Keratinocyte (primary cell): ENCODE measurements around the gene PKD1. TPM values are rescaled to one million over a fixed set of nuclear protein-coding genes. Genes with fewer than 3 reads are reported as not detected.
"Not testable (repeated sequence)": the region's sequence is repeated elsewhere in the genome, so short reads cannot be mapped to it uniquely, and the experiment has no call there.

Experiments used
- DNase-seq: peaks from one replicate; pipeline ENCODE4 v3.0.0-alpha.2; 2011; ENCODE audit warnings: low read depth, missing footprints, low spot score
- FAIRE-seq: peaks from 2 replicates; lab custom pipeline; 2011; peaks lifted over from hg19 to GRCh38; lab: Jason Lieb, UNC
- H2AFZ ChIP-seq: 2 replicates; pipeline ENCODE4 v1.6.0; 2012; ENCODE audit warnings: low read length, control low read depth, inconsistent platforms; ENCODE audit not compliant: control insufficient read depth
- H3K27ac ChIP-seq: 2 replicates; pipeline ENCODE4 v1.5.1; 2011; ENCODE audit warnings: low read length; ENCODE audit not compliant: control insufficient read depth, insufficient read depth
- H3K27me3 ChIP-seq: 3 replicates; pipeline ENCODE4 v1.6.0; 2011; ENCODE audit warnings: low read length; ENCODE audit not compliant: control insufficient read depth, insufficient read depth; ENCODE audit errors: extremely low read depth
- H3K36me3 ChIP-seq, 2 experiments: 2 replicates in 1 of 2; 3 replicates in 1 of 2; pipeline ENCODE4 v1.5.1; 2011; ENCODE audit warnings: low read length in 2 of 2, mild to moderate bottlenecking in 1 of 2; ENCODE audit not compliant: control insufficient read depth in 2 of 2, insufficient read depth in 2 of 2; ENCODE audit errors: extremely low read depth in 1 of 2
- H3K4me1 ChIP-seq: 3 replicates; pipeline ENCODE4 v1.5.1; 2011; ENCODE audit warnings: low read length; ENCODE audit not compliant: control insufficient read depth, insufficient read depth; ENCODE audit errors: extremely low read depth
- H3K4me2 ChIP-seq: 3 replicates; pipeline ENCODE4 v1.6.0; 2011; ENCODE audit warnings: low read depth, low read length; ENCODE audit not compliant: control insufficient read depth, insufficient read depth; ENCODE audit errors: extremely low read depth
- H3K4me3 ChIP-seq, 3 experiments: fragments of 200-600 bp in 1 of 3; sonication (generic) in 1 of 3; 2 replicates in 2 of 3; 3 replicates in 1 of 3; pipeline ENCODE4 v1.5.1; 2011 to 2016; ENCODE audit warnings: low read length in 3 of 3, mild to moderate bottlenecking in 3 of 3, control low read depth in 2 of 3, inconsistent platforms in 1 of 3, low read depth in 1 of 3, mixed read lengths in 1 of 3, mixed run types in 1 of 3, moderate library complexity in 1 of 3; ENCODE audit not compliant: control insufficient read depth in 2 of 3, insufficient read depth in 2 of 3; ENCODE audit errors: extremely low read depth in 1 of 3
- H3K79me2 ChIP-seq: 2 replicates; pipeline ENCODE4 v1.6.0; 2012; ENCODE audit warnings: low read length; ENCODE audit not compliant: control insufficient read depth, insufficient read depth
- H3K9ac ChIP-seq: 3 replicates; pipeline ENCODE4 v1.6.0; 2011; ENCODE audit warnings: low read length; ENCODE audit not compliant: control insufficient read depth, insufficient read depth; ENCODE audit errors: extremely low read depth
- H3K9me1 ChIP-seq: 3 replicates; pipeline ENCODE4 v1.6.0; 2011; ENCODE audit warnings: low read length; ENCODE audit not compliant: control insufficient read depth, insufficient read depth; ENCODE audit errors: extremely low read depth
- H3K9me3 ChIP-seq: 2 replicates; pipeline ENCODE4 v1.5.1; 2012; ENCODE audit warnings: low read depth, low read length; ENCODE audit not compliant: control insufficient read depth
- H4K20me1 ChIP-seq: 3 replicates; pipeline ENCODE4 v1.6.0; 2011; ENCODE audit warnings: low read length; ENCODE audit not compliant: control insufficient read depth, insufficient read depth; ENCODE audit errors: extremely low read depth
- dilution Hi-C: fragments of 300-500 bp; cut with MboI; formaldehyde crosslinking; loops from one replicate; pipeline ENCODE4 v1.7.0; 2020; ENCODE audit warnings: low sequenced_read_pairs; ENCODE audit not compliant: extremely low pct_ligation_motif_present
- polyA plus RNA-seq, 5 experiments: library from polyadenylated mRNA; depleted of rRNA in 3 of 5; stranded (reverse) in 3 of 5; stranded (forward) in 1 of 5; unstranded in 1 of 5; fragments of >200 nt; gene quantifications; 1 replicate in 1 of 5; 2 replicates in 3 of 5; 3 replicates in 1 of 5; pipeline versions ENCODE4 v1.2.1 to v1.2.3, GENCODE V29; 2011 to 2012; ENCODE audit warnings: missing spikeins in 2 of 5, low read depth in 1 of 5, low replicate concordance in 1 of 5
- TF ChIP-seq, protein P1 (sequence below), 3 experiments: IDR thresholded peaks in 1 of 3; conservative IDR thresholded peaks in 1 of 3; optimal IDR thresholded peaks in 1 of 3; 2 replicates in 2 of 3; 3 replicates in 1 of 3; pipeline versions ENCODE3 to v1.5.1; 2011; ENCODE audit warnings: low read length in 3 of 3, mild to moderate bottlenecking in 3 of 3, moderate library complexity in 2 of 3, control low read depth in 1 of 3, inconsistent platforms in 1 of 3; ENCODE audit not compliant: insufficient read depth in 2 of 3; ENCODE audit errors: extremely low read depth in 1 of 3

PKD1 gene
- polyA plus RNA-seq, 1 donor (not counting 4 experiments of a cell fraction or from before 2014, with no cell fraction given), result 10.6 TPM

GRCh38 chr16:2102471-2102870 is 33.2 kb downstream of the PKD1 start:
- Histone ChIP-seq H3K27ac (no peak overlapping the region), H3K9me1 (no peaks in the 10 kb centered on the region), H3K9ac (no peak overlapping the region), H3K4me3 (no peak overlapping the region), H2AFZ (no peak overlapping the region), H3K4me2 (no peak overlapping the region), H4K20me1 (no peaks in the 10 kb centered on the region), H3K4me1 (no peaks in the 10 kb centered on the region), H3K27me3 (no peaks in the 10 kb centered on the region), H3K79me2 (no peaks in the 10 kb centered on the region), H3K9me3 (no peaks in the 10 kb centered on the region), H3K36me3 (peaks cover 0 to 10% of the 10 kb centered on the region in 2 experiments)
- FAIRE-seq (no peak), DNase-seq (no peak)
- TF ChIP-seq, protein P1, sequence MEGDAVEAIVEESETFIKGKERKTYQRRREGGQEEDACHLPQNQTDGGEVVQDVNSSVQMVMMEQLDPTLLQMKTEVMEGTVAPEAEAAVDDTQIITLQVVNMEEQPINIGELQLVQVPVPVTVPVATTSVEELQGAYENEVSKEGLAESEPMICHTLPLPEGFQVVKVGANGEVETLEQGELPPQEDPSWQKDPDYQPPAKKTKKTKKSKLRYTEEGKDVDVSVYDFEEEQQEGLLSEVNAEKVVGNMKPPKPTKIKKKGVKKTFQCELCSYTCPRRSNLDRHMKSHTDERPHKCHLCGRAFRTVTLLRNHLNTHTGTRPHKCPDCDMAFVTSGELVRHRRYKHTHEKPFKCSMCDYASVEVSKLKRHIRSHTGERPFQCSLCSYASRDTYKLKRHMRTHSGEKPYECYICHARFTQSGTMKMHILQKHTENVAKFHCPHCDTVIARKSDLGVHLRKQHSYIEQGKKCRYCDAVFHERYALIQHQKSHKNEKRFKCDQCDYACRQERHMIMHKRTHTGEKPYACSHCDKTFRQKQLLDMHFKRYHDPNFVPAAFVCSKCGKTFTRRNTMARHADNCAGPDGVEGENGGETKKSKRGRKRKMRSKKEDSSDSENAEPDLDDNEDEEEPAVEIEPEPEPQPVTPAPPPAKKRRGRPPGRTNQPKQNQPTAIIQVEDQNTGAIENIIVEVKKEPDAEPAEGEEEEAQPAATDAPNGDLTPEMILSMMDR (optimal IDR thresholded peaks at IDR 0.05 in 1 of 3, IDR thresholded peaks at IDR 0.05 in 1 of 3, conservative IDR thresholded peaks at IDR 0.05 in 1 of 3; ENCODE audit: extremely low read depth in 1 of 3, insufficient read depth in 2 of 3, low read length in 3 of 3), result no peak
- dilution Hi-C loops, result no loop called here

DNA sequence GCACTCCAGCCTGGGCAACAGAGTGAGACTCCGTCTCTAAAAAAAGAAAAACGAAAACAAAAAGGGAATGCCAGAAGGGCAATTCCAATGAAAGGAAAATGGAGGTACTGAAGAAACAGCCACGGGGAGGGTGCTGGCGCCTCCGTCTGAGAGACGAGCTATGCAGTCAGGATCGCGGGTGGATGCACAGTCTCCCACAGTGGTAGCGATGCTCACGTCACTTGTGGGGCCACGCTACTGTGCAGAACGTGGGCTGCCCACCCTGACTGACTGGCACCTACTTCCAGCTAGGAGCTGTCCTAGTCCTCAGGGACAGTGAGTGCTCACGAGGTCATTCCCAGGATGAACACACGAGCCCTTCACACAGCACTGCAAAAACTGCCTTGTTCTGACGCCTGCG is 34.1 kb downstream of the PKD1 start:
- FAIRE-seq, H3K27ac ChIP-seq, H3K79me2 ChIP-seq, H3K4me3 ChIP-seq, H3K4me1 ChIP-seq, H3K4me2 ChIP-seq, H3K9ac ChIP-seq, H3K9me3 ChIP-seq, H4K20me1 ChIP-seq, H2AFZ ChIP-seq, H3K27me3 ChIP-seq, dilution Hi-C loops, DNase-seq, H3K9me1 ChIP-seq: not testable (repeated sequence)
- H3K36me3 ChIP-seq, result peaks cover 4 to 11% of the 10 kb centered on the region in 2 experiments

- H4K20me1 ChIP-seq, FAIRE-seq, H3K4me1 ChIP-seq, H3K27me3 ChIP-seq, H2AFZ ChIP-seq, H3K9me3 ChIP-seq, H3K79me2 ChIP-seq, dilution Hi-C loops, H3K9ac ChIP-seq, H3K27ac ChIP-seq, H3K4me3 ChIP-seq, H3K4me2 ChIP-seq, H3K9me1 ChIP-seq, DNase-seq: not testable (repeated sequence)
- peaks cover 16 to 21% of the 10 kb centered on the region in 2 experiments for H3K36me3 ChIP-seq
Observed at GRCh38 chr16:2097689-2098088, 38.0 kb downstream of the PKD1 start.
